GM23338 (cell line): ENCODE data around the gene PPM1F. TPM values are rescaled to one million over a fixed set of nuclear protein-coding genes. Genes with fewer than 3 reads are reported as not detected.

Experiments used
- ATAC-seq: fragments of 200-7000 bp; cut with Tn5 transposase; 3 replicates; pipeline ENCODE4 v1.9.1; 2020
- DNase-seq: peaks from one replicate; pipeline ENCODE4 v3.0.0-alpha.2; 2015; ENCODE audit warnings: low spot score
- H2AFZ ChIP-seq: fragments of 200-600 bp; sonication (generic); 2 replicates; pipeline ENCODE4 v1.8.0; 2016; ENCODE audit warnings: antibody characterized with exemption, mild to moderate bottlenecking, moderate library complexity
- H3F3A ChIP-seq: fragments of 200-600 bp; sonication (generic); replicated peaks from 2 replicates; pipeline ENCODE4 v1.8.0; 2017; ENCODE audit warnings: antibody characterized with exemption, mixed run types, low read depth
- H3K27ac ChIP-seq: fragments of 200-600 bp; sonication (generic); 2 replicates; pipeline ENCODE4 v1.6.1; 2016; ENCODE audit warnings: low read depth
- H3K27me3 ChIP-seq: fragments of 200-600 bp; sonication (generic); 2 replicates; pipeline ENCODE4 v1.8.0; 2016; ENCODE audit warnings: mild to moderate bottlenecking, mixed run types, moderate library complexity; ENCODE audit not compliant: insufficient read depth
- H3K36me3 ChIP-seq: fragments of 200-600 bp; sonication (generic); 2 replicates; pipeline ENCODE4 v1.8.0; 2016; ENCODE audit warnings: mild to moderate bottlenecking; ENCODE audit not compliant: insufficient read depth
- H3K4me1 ChIP-seq: fragments of 200-600 bp; sonication (generic); 2 replicates; pipeline ENCODE4 v1.8.0; 2016; ENCODE audit warnings: mild to moderate bottlenecking, moderate library complexity; ENCODE audit not compliant: insufficient read depth
- H3K4me2 ChIP-seq: fragments of 200-600 bp; sonication (generic); 2 replicates; pipeline ENCODE4 v1.7.1; 2017; ENCODE audit warnings: mixed run types
- H3K4me3 ChIP-seq: fragments of 200-600 bp; sonication (generic); 2 replicates; pipeline ENCODE4 v1.6.1; 2016; ENCODE audit warnings: mixed run types
- H3K79me2 ChIP-seq: fragments of 200-600 bp; sonication (generic); replicated peaks from 2 replicates; pipeline ENCODE4 v1.8.0; 2017; ENCODE audit warnings: mild to moderate bottlenecking; ENCODE audit not compliant: insufficient read depth
- H3K9me2 ChIP-seq: fragments of 200-600 bp; sonication (generic); 2 replicates; pipeline ENCODE4 v1.8.0; 2017; ENCODE audit not compliant: insufficient read depth
- H4K20me1 ChIP-seq: fragments of 200-600 bp; sonication (generic); replicated peaks from 2 replicates; pipeline ENCODE4 v1.8.0; 2017; ENCODE audit warnings: mild to moderate bottlenecking; ENCODE audit not compliant: insufficient read depth
- H3K27ac Mint-ChIP-seq: 2 replicates; pipeline ENCODE4 v1.8.0; 2020; ENCODE audit warnings: inconsistent platforms, mild to moderate bottlenecking, moderate library complexity, mixed read lengths
- H3K27me3 Mint-ChIP-seq: 3 replicates; pipeline ENCODE4 v1.8.0; 2022; ENCODE audit warnings: low read depth, mild to moderate bottlenecking, moderate library complexity, mixed read lengths, inconsistent platforms; ENCODE audit not compliant: insufficient read depth, poor library complexity
- H3K36me3 Mint-ChIP-seq: 3 replicates; pipeline ENCODE4 v1.8.0; 2021; ENCODE audit warnings: low read depth, mild to moderate bottlenecking, inconsistent platforms, moderate library complexity, mixed read lengths
- H3K4me1 Mint-ChIP-seq: 3 replicates; pipeline ENCODE4 v1.8.0; 2020; ENCODE audit warnings: mild to moderate bottlenecking, inconsistent platforms, mixed read lengths
- H3K4me3 Mint-ChIP-seq: 3 replicates; pipeline ENCODE4 v1.8.0; 2021; ENCODE audit warnings: moderate library complexity, mild to moderate bottlenecking, inconsistent platforms, mixed read lengths
- H3K9me3 Mint-ChIP-seq: 3 replicates; pipeline ENCODE4 v1.8.0; 2020; ENCODE audit warnings: moderate library complexity, mild to moderate bottlenecking, inconsistent platforms, mixed read lengths
- CREB1 ChIP-seq: fragments of 250-450 bp; sonication (Bioruptor Pico); IDR thresholded peaks from 2 replicates; pipeline ENCODE4 v1.5.0; 2020; ENCODE audit warnings: low read depth, mild to moderate bottlenecking, moderate library complexity
- CTCF ChIP-seq, 2 experiments: fragments of 200-600 bp in 1 of 2; sonication (generic) in 1 of 2; conservative IDR thresholded peaks; 2 replicates each; pipeline versions ENCODE4 v1.5.1 to v1.6.1; 2016 to 2017; ENCODE audit warnings: antibody characterized with exemption in 2 of 2, low read depth in 2 of 2, mild to moderate bottlenecking in 2 of 2, moderate library complexity in 1 of 2
- EZH2 ChIP-seq: fragments of 200-600 bp; sonication (generic); IDR thresholded peaks from one replicate; pipeline ENCODE4 v1.8.0; 2017; ENCODE audit warnings: antibody characterized with exemption, mild to moderate bottlenecking, low read depth; ENCODE audit not compliant: unreplicated experiment
- EZH2phosphoT487 ChIP-seq: fragments of 200-600 bp; sonication (generic); IDR thresholded peaks from one replicate; pipeline ENCODE4 v1.8.1; 2018; ENCODE audit warnings: antibody characterized with exemption; ENCODE audit not compliant: unreplicated experiment
- JUNB ChIP-seq: IDR thresholded peaks from one replicate; pipeline ENCODE4 v1.6.1; 2016; ENCODE audit warnings: antibody characterized with exemption; ENCODE audit not compliant: unreplicated experiment
- NANOG ChIP-seq: IDR thresholded peaks from 2 replicates; pipeline ENCODE4 v1.6.1; 2016; ENCODE audit warnings: antibody characterized with exemption, borderline replicate concordance
- POLR2AphosphoS5 ChIP-seq: IDR thresholded peaks from 2 replicates; pipeline ENCODE4 v1.6.1; 2016; ENCODE audit warnings: antibody characterized with exemption, low read depth
- REST ChIP-seq: IDR thresholded peaks from one replicate; pipeline ENCODE4 v1.6.1; 2018; ENCODE audit warnings: antibody characterized with exemption; ENCODE audit not compliant: unreplicated experiment
- STAT1 ChIP-seq: IDR thresholded peaks from one replicate; pipeline ENCODE4 v1.6.1; 2016; ENCODE audit warnings: antibody characterized with exemption; ENCODE audit not compliant: unreplicated experiment
- ZNF114 ChIP-seq: fragments of 250-450 bp; sonication (Bioruptor Pico); IDR thresholded peaks from 2 replicates; pipeline ENCODE4 v1.5.0; 2020; ENCODE audit warnings: mild to moderate bottlenecking, moderate library complexity
- ZNF331 ChIP-seq: fragments of 250-450 bp; sonication (Bioruptor Pico); IDR thresholded peaks from 2 replicates; pipeline ENCODE4 v1.5.0; 2020; ENCODE audit warnings: low read depth, mild to moderate bottlenecking, moderate library complexity
- polyA plus RNA-seq: library from polyadenylated mRNA; unstranded; fragments of >200 nt; fragmentation: Nextera tagmentation; extraction: Ambion mirVana; gene quantifications from 2 replicates; pipeline ENCODE4 v1.2.1, GENCODE V29; 2016
- total RNA-seq: library from RNA; depleted of rRNA; stranded (reverse); fragments of >200 nt; shearing (Covaris generic); gene quantifications from 2 replicates; pipeline ENCODE4 v1.2.3, GENCODE V29; 2014
- TF ChIP-seq, protein P1 (sequence below): fragments of 250-450 bp; sonication (Bioruptor Pico); IDR thresholded peaks from 2 replicates; pipeline ENCODE4 v1.5.0; 2020; ENCODE audit warnings: mild to moderate bottlenecking, moderate library complexity
- TF ChIP-seq, protein P2 (sequence below): IDR thresholded peaks from 2 replicates; pipeline ENCODE4 v1.6.1; 2016; ENCODE audit warnings: antibody characterized with exemption

Gene PPM1F
- total and polyA plus RNA-seq, 2 experiments from 2014 or later, result 7.1 to 29.3 TPM

DNA sequence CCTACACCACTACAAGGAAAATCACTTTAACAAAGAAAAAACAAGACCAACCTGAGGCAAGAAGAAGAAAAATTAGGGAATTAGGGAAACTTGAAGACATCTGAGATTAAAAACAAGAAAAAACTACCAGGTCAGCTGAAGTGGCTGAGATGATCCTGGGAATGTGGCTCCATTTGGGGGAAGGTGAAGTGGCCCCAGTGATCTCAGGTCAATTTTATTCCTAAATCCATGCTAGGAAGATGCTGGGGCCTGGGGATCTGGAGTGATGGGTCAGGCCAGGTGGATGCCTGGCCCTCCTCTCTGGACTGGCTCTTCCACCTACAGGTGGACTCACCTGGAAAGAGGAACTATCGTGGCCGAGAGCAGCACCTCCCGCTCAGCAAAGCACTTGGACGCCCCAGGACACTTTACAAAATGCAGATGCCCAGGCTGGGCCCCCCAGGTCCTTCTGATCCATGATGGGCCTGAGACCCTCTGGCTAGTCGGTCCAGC lies 23.3 kb upstream of the PPM1F start:
- no peaks in the 10 kb centered on the region for H3K9me2 ChIP-seq
- no peak overlapping the region for H2AFZ ChIP-seq
- peaks cover 23% of the 10 kb centered on the region for H4K20me1 ChIP-seq
- Mint-ChIP-seq H3K4me3 (no peak overlapping the region), H3K36me3 (peaks cover 44% of the 10 kb centered on the region), H3K27me3 (peaks cover 15% of the 10 kb centered on the region), H3K4me1 (no peaks in the 10 kb centered on the region; the same call in 2 of the 3 replicates), H3K27ac (no peak overlapping the region), H3K9me3 (no peaks in the 10 kb centered on the region)
- H3K79me2 ChIP-seq, result peaks cover 5% of the 10 kb centered on the region; the same call in 1 of the 2 replicates
- DNase-seq (no peak), ATAC-seq (no peak)
- peaks cover 3% of the 10 kb centered on the region; the same call in 1 of the 2 replicates for H3K36me3 ChIP-seq
- no peak overlapping the region for H3K4me2 ChIP-seq
- H3F3A ChIP-seq, result no peaks in the 10 kb centered on the region
- no peaks in the 10 kb centered on the region for H3K27me3 ChIP-seq
- H3K27ac ChIP-seq, result no peak overlapping the region
- no peaks in the 10 kb centered on the region for H3K4me1 ChIP-seq
- TF ChIP-seq, protein P1, sequence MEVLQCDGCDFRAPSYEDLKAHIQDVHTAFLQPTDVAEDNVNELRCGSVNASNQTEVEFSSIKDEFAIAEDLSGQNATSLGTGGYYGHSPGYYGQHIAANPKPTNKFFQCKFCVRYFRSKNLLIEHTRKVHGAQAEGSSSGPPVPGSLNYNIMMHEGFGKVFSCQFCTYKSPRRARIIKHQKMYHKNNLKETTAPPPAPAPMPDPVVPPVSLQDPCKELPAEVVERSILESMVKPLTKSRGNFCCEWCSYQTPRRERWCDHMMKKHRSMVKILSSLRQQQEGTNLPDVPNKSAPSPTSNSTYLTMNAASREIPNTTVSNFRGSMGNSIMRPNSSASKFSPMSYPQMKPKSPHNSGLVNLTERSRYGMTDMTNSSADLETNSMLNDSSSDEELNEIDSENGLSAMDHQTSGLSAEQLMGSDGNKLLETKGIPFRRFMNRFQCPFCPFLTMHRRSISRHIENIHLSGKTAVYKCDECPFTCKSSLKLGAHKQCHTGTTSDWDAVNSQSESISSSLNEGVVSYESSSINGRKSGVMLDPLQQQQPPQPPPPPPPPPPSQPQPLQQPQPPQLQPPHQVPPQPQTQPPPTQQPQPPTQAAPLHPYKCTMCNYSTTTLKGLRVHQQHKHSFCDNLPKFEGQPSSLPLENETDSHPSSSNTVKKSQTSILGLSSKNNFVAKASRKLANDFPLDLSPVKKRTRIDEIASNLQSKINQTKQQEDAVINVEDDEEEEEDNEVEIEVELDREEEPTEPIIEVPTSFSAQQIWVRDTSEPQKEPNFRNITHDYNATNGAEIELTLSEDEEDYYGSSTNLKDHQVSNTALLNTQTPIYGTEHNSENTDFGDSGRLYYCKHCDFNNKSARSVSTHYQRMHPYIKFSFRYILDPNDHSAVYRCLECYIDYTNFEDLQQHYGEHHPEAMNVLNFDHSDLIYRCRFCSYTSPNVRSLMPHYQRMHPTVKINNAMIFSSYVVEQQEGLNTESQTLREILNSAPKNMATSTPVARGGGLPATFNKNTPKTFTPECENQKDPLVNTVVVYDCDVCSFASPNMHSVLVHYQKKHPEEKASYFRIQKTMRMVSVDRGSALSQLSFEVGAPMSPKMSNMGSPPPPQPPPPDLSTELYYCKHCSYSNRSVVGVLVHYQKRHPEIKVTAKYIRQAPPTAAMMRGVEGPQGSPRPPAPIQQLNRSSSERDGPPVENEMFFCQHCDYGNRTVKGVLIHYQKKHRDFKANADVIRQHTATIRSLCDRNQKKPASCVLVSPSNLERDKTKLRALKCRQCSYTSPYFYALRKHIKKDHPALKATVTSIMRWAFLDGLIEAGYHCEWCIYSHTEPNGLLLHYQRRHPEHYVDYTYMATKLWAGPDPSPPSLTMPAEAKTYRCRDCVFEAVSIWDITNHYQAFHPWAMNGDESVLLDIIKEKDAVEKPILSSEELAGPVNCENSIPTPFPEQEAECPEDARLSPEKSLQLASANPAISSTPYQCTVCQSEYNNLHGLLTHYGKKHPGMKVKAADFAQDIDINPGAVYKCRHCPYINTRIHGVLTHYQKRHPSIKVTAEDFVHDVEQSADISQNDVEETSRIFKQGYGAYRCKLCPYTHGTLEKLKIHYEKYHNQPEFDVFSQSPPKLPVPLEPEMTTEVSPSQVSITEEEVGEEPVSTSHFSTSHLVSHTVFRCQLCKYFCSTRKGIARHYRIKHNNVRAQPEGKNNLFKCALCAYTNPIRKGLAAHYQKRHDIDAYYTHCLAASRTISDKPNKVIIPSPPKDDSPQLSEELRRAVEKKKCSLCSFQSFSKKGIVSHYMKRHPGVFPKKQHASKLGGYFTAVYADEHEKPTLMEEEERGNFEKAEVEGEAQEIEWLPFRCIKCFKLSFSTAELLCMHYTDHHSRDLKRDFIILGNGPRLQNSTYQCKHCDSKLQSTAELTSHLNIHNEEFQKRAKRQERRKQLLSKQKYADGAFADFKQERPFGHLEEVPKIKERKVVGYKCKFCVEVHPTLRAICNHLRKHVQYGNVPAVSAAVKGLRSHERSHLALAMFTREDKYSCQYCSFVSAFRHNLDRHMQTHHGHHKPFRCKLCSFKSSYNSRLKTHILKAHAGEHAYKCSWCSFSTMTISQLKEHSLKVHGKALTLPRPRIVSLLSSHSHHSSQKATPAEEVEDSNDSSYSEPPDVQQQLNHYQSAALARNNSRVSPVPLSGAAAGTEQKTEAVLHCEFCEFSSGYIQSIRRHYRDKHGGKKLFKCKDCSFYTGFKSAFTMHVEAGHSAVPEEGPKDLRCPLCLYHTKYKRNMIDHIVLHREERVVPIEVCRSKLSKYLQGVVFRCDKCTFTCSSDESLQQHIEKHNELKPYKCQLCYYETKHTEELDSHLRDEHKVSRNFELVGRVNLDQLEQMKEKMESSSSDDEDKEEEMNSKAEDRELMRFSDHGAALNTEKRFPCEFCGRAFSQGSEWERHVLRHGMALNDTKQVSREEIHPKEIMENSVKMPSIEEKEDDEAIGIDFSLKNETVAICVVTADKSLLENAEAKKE, result no peak
- TF ChIP-seq EZH2phosphoT487 (no peak), POLR2AphosphoS5 (no peak), ZNF114 (CRISPR knock-in tag) (no peak), EZH2 (no peak), CREB1 (CRISPR knock-in tag) (no peak), CTCF (conservative IDR thresholded peaks at IDR 0.05; ENCODE audit: low read depth in 2 of 2) (no peak), REST (no peak), JUNB (no peak), ZNF331 (CRISPR knock-in tag) (no peak), STAT1 (no peak), NANOG (no peak)
- TF ChIP-seq, protein P2, sequence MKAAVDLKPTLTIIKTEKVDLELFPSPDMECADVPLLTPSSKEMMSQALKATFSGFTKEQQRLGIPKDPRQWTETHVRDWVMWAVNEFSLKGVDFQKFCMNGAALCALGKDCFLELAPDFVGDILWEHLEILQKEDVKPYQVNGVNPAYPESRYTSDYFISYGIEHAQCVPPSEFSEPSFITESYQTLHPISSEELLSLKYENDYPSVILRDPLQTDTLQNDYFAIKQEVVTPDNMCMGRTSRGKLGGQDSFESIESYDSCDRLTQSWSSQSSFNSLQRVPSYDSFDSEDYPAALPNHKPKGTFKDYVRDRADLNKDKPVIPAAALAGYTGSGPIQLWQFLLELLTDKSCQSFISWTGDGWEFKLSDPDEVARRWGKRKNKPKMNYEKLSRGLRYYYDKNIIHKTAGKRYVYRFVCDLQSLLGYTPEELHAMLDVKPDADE, result no peak
- H3K4me3 ChIP-seq, result no peak overlapping the region
